ENCODE results near the gene AP3B1.

DNA sequence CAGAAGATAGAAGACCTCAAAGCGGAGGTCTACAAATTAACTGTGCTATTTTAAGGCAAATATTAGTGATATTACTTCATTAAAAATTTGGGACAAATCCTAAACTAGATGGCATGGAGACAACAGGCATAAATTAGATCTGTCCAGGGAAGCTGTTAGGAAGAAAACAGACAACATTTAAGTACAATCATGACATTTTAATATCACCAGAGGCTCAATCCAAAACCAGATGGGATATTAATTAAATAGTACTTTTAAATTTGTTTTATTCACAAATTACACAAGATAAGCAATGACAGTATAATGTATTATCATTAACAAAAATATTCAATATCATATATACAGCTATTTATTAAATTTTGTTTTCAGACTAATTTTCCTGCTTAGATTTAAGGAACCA is 161.1 kb downstream of the AP3B1 start:
- TF ChIP-seq, protein P1, sequence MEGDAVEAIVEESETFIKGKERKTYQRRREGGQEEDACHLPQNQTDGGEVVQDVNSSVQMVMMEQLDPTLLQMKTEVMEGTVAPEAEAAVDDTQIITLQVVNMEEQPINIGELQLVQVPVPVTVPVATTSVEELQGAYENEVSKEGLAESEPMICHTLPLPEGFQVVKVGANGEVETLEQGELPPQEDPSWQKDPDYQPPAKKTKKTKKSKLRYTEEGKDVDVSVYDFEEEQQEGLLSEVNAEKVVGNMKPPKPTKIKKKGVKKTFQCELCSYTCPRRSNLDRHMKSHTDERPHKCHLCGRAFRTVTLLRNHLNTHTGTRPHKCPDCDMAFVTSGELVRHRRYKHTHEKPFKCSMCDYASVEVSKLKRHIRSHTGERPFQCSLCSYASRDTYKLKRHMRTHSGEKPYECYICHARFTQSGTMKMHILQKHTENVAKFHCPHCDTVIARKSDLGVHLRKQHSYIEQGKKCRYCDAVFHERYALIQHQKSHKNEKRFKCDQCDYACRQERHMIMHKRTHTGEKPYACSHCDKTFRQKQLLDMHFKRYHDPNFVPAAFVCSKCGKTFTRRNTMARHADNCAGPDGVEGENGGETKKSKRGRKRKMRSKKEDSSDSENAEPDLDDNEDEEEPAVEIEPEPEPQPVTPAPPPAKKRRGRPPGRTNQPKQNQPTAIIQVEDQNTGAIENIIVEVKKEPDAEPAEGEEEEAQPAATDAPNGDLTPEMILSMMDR (IDR thresholded peaks at IDR 0.05; ENCODE audit: low read depth, low read length): no peak
- TF ChIP-seq EZH2phosphoT487 (IDR thresholded peaks at IDR 0.05; ENCODE audit: low read depth): no peak

All from OCI-LY3 (cell line).